ENCODE data around the gene SRSF2. TPM values are rescaled to one million over a fixed set of nuclear protein-coding genes. Genes with fewer than 3 reads are reported as not detected.
"Not testable (repeated sequence)": the region's sequence is repeated elsewhere in the genome, so short reads cannot be mapped to it uniquely, and the experiment has no call there.

The SRSF2 gene
- total RNA-seq, 1 donor from 2014 or later: 478 TPM

- intact Hi-C loops (cut with micrococcal nuclease): loop anchor here (10.0 kb wide), 1 partner anchor 160 kb away; no protein-coding TSS in a partner anchor
- no peak for DNase-seq (ENCODE audit: low spot score)
- peaks cover 58% of the 10 kb centered on the region for H3K36me3 Mint-ChIP-seq (ENCODE audit: low read depth)
- peaks cover 32% of the 10 kb centered on the region for H3K4me1 Mint-ChIP-seq (ENCODE audit: low read depth)
- H3K9me3 Mint-ChIP-seq: no peaks in the 10 kb centered on the region
- H3K27me3 Mint-ChIP-seq (ENCODE audit: low read depth): no peaks in the 10 kb centered on the region
- no peak overlapping the region for H3K27ac Mint-ChIP-seq
- no peak overlapping the region for H3K4me3 Mint-ChIP-seq (ENCODE audit: low read depth)
Observed at GRCh38 chr17:76714336-76714735, 22.8 kb downstream of the SRSF2 start.

DNA sequence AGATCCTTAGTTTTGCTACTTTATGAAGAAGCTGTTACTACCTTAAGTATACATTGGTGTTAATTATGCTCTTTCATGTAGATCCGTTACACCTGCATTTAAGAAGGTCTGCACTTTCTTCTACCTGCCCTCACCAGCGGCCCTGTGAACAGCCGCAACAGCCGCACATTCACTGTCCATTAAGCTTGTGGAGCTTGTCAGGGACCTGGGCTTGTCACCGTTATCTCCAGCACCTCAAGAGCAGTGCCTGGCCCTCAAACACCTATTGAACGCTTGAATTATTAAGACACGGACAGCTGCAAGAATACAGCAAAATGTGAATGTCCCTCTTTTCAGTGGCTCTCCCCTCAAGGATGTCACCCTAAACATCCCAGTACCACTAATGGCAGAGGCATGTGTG is 23.4 kb downstream of the SRSF2 start:
- DNase-seq (ENCODE audit: low spot score): no peak
- H3K4me3 Mint-ChIP-seq (ENCODE audit: low read depth): no peak overlapping the region
- intact Hi-C loops (cut with micrococcal nuclease): loop anchor here (10.0 kb wide), 1 partner anchor 159 kb away; no protein-coding TSS in a partner anchor
- no peaks in the 10 kb centered on the region for H3K9me3 Mint-ChIP-seq
- H3K36me3 Mint-ChIP-seq (ENCODE audit: low read depth): peaks cover 52% of the 10 kb centered on the region
- H3K27me3 Mint-ChIP-seq (ENCODE audit: low read depth): peaks cover 2% of the 10 kb centered on the region
- peaks cover 32% of the 10 kb centered on the region for H3K4me1 Mint-ChIP-seq (ENCODE audit: low read depth)
- no peak overlapping the region for H3K27ac Mint-ChIP-seq

DNA sequence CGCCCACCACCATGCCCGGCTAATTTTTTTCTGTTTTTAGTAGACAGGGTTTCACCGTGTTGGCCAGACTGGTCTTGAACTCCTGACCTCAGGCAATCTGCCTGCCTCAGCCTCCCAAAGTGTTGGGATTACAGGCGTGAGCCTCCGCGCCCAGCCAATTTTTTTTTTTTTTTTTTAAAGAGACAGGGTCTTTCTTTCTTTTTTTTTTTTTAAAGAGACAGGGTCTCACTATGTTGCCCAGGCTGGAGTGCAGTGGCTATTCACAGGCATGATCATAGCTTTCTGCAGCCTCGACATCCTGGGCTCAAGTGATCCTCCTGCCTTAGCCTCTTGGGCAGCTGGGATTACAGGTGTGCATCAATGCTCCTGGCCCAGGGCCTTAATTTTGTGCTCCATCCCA is 24.8 kb downstream of the SRSF2 start:
- not testable (repeated sequence) for H3K27ac Mint-ChIP-seq; DNase-seq (ENCODE audit: low spot score); H3K27me3 Mint-ChIP-seq (ENCODE audit: low read depth); H3K9me3 Mint-ChIP-seq
- Mint-ChIP-seq H3K36me3 (ENCODE audit: low read depth) (peaks cover 42% of the 10 kb centered on the region), H3K4me1 (ENCODE audit: low read depth) (peaks cover 37% of the 10 kb centered on the region), H3K4me3 (ENCODE audit: low read depth) (peak overlapping the region; percentile 2)
- intact Hi-C loops (cut with micrococcal nuclease): loop anchor here (10.0 kb wide), 1 partner anchor 158 kb away; no protein-coding TSS in a partner anchor

GRCh38 chr17:76710863-76711611 is 26.1 kb downstream of the SRSF2 start, which contains the start of gene MXRA7:
MXRA7 (minus strand) TSS chr17:76710965; CDS start chr17:76710946, 19 bp downstream.
- intact Hi-C loops (cut with micrococcal nuclease): loop anchor here (2.0 to 10.0 kb wide), 2 partner anchors 16 to 156 kb away; partner anchors contain the start of genes JMJD6 and METTL23
- peak; percentile 38 for DNase-seq (ENCODE audit: low spot score)
- H3K9me3 Mint-ChIP-seq: no peaks in the 10 kb centered on the region
- H3K27me3 Mint-ChIP-seq (ENCODE audit: low read depth): peaks cover 3% of the 10 kb centered on the region
- peaks cover 30% of the 10 kb centered on the region for H3K36me3 Mint-ChIP-seq (ENCODE audit: low read depth)
- no peak within 1 kb of the TSS for H3K27ac Mint-ChIP-seq
- H3K4me1 Mint-ChIP-seq (ENCODE audit: low read depth): peaks cover 32% of the 10 kb centered on the region
- H3K4me3 Mint-ChIP-seq (ENCODE audit: low read depth): peak within 1 kb of the TSS; percentile 73

- DNase-seq (ENCODE audit: low spot score); H3K27ac Mint-ChIP-seq; H3K9me3 Mint-ChIP-seq; H3K27me3 Mint-ChIP-seq (ENCODE audit: low read depth): not testable (repeated sequence)
- Mint-ChIP-seq H3K36me3 (ENCODE audit: low read depth) (peaks cover 22% of the 10 kb centered on the region), H3K4me1 (ENCODE audit: low read depth) (peaks cover 24% of the 10 kb centered on the region), H3K4me3 (ENCODE audit: low read depth) (peak overlapping the region; percentile 73)
- intact Hi-C loops (cut with micrococcal nuclease): loop anchor here (2.0 to 10.0 kb wide), 2 partner anchors 17 to 155 kb away; partner anchors contain the start of genes JMJD6 and METTL23
Observed at GRCh38 chr17:76709951-76710862, 26.9 kb downstream of the SRSF2 start.

- Mint-ChIP-seq H3K4me1 (ENCODE audit: low read depth) (peaks cover 20% of the 10 kb centered on the region), H3K4me3 (ENCODE audit: low read depth) (peak overlapping the region; percentile 73), H3K9me3 (no peaks in the 10 kb centered on the region), H3K27ac (no peak overlapping the region), H3K36me3 (ENCODE audit: low read depth) (peaks cover 16% of the 10 kb centered on the region), H3K27me3 (ENCODE audit: low read depth) (peaks cover 3% of the 10 kb centered on the region)
- intact Hi-C loops (cut with micrococcal nuclease): no loop called here
- no peak for DNase-seq (ENCODE audit: low spot score)
Observed at GRCh38 chr17:76709077-76709950, 27.8 kb downstream of the SRSF2 start.

GRCh38 chr17:76707985-76708807 is 28.9 kb downstream of the SRSF2 start:
- Mint-ChIP-seq H3K9me3 (no peaks in the 10 kb centered on the region), H3K27ac (no peak overlapping the region), H3K27me3 (ENCODE audit: low read depth) (peaks cover 3% of the 10 kb centered on the region), H3K4me3 (ENCODE audit: low read depth) (peak overlapping the region; percentile 73), H3K36me3 (ENCODE audit: low read depth) (peaks cover 5% of the 10 kb centered on the region), H3K4me1 (ENCODE audit: low read depth) (peaks cover 11% of the 10 kb centered on the region)
- intact Hi-C loops (cut with micrococcal nuclease): no loop called here
- DNase-seq (ENCODE audit: low spot score): no peak

GRCh38 chr17:76706817-76707216 is 30.3 kb downstream of the SRSF2 start:
- Mint-ChIP-seq H3K27me3 (ENCODE audit: low read depth) (peaks cover 3% of the 10 kb centered on the region), H3K27ac (no peak overlapping the region), H3K9me3 (no peaks in the 10 kb centered on the region), H3K4me1 (ENCODE audit: low read depth) (peaks cover 11% of the 10 kb centered on the region), H3K36me3 (ENCODE audit: low read depth) (no peaks in the 10 kb centered on the region), H3K4me3 (ENCODE audit: low read depth) (no peak overlapping the region)
- no peak for DNase-seq (ENCODE audit: low spot score)
- intact Hi-C loops (cut with micrococcal nuclease): no loop called here

DNA sequence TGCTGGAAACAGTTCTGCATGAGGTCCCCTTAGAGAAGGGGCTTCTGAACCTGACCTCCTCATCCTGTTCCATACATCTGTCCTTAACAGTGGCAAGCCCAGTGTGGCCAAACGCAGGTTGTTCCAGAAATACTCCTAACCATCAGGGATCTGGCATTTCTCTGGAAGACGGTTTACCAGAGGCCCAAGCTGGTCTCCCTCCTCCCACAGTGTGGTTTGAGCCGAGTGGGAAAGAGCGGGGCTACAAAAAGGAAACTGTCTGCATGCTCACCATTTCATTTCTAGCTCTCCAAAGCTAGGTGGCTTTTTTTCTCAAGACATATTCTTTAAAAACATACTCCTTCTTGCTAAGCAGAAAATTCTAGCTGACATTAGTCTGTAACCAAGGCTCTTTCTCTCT is 32.3 kb downstream of the SRSF2 start:
- Mint-ChIP-seq H3K27ac (no peak overlapping the region), H3K9me3 (no peaks in the 10 kb centered on the region), H3K4me1 (ENCODE audit: low read depth) (peaks cover 5% of the 10 kb centered on the region), H3K4me3 (ENCODE audit: low read depth) (no peak overlapping the region), H3K36me3 (ENCODE audit: low read depth) (no peaks in the 10 kb centered on the region), H3K27me3 (ENCODE audit: low read depth) (peaks cover 5% of the 10 kb centered on the region)
- intact Hi-C loops (cut with micrococcal nuclease): no loop called here
- DNase-seq (ENCODE audit: low spot score): no peak

DNA sequence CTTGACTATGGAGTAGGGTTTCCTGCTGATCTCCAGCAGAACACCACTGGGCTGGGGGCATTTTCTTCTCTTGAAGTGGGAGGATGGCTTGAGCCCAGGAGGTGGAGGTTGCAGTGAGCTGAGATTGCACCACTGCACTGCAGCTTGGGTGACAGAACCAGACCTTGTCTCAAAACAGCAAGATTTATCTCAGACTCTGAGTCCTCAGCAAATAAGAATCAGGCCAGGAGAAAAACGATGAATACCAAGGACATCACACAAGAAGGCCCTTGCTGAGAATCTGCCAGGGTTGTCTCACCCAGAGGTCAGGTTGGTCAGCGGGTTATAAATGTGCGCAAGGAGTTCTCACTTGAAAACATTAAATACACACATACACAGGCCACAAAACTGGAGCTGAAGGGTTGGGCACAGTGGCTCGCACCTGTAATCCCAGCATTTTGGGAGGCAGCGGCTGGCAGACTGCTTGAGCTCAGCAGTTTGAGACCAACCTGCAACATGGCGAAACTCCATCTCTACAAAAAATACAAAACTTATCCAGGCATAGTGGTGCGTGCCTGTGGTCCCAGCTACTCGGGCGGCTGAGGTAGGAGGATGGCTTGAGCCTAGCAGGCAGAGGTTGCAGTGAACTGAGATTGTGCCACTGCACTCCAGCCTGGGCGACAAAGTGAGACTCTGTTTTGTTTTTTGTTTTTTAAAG is 34.0 kb downstream of the SRSF2 start:
- no peak overlapping the region for H3K27ac Mint-ChIP-seq
- intact Hi-C loops (cut with micrococcal nuclease): no loop called here
- peaks cover 2% of the 10 kb centered on the region for H3K27me3 Mint-ChIP-seq (ENCODE audit: low read depth)
- no peaks in the 10 kb centered on the region for H3K9me3 Mint-ChIP-seq
- H3K4me3 Mint-ChIP-seq (ENCODE audit: low read depth): no peak overlapping the region
- no peaks in the 10 kb centered on the region for H3K4me1 Mint-ChIP-seq (ENCODE audit: low read depth)
- no peak for DNase-seq (ENCODE audit: low spot score)
- no peaks in the 10 kb centered on the region for H3K36me3 Mint-ChIP-seq (ENCODE audit: low read depth)

GRCh38 chr17:76702076-76702475 is 35.1 kb downstream of the SRSF2 start:
- intact Hi-C loops (cut with micrococcal nuclease): no loop called here
- no peaks in the 10 kb centered on the region for H3K9me3 Mint-ChIP-seq
- no peak for DNase-seq (ENCODE audit: low spot score)
- peaks cover 4% of the 10 kb centered on the region for H3K27me3 Mint-ChIP-seq (ENCODE audit: low read depth)
- no peaks in the 10 kb centered on the region for H3K4me1 Mint-ChIP-seq (ENCODE audit: low read depth)
- no peaks in the 10 kb centered on the region for H3K36me3 Mint-ChIP-seq (ENCODE audit: low read depth)
- no peak overlapping the region for H3K4me3 Mint-ChIP-seq (ENCODE audit: low read depth)
- H3K27ac Mint-ChIP-seq: no peak overlapping the region

Data from activated T-helper 2 cell treated with anti-CD3 and anti-CD28 coated beads, Interferon-gamma antibody, Interleukin-2, Interleukin-4, amounts not matched to agents 10 μg/mL and 5 μg/mL and 100 μg/mL, durations not matched to agents 14 hours and 24 hours and 36 hours (primary cell).